WTC11 (cell line): Measurements from ENCODE around the gene SOCS1. TPM values are rescaled to one million over a fixed set of nuclear protein-coding genes. Genes with fewer than 3 reads are reported as not detected.

Source experiments
- ATAC-seq: fragments of 200-7000 bp; cut with Tn5 transposase; 2 replicates; pipeline ENCODE4 v1.10.0; 2021; ENCODE audit warnings: mild to moderate bottlenecking, moderate library complexity
- CTCF ChIA-PET: fragments of 300-600 bp; sonication (Branson Sonifier 250); formaldehyde crosslinking; loops from one replicate; lab custom pipeline; 2021; ENCODE audit warnings: antibody characterized with exemption; lab: Charles Lee
- POLR2A ChIA-PET: fragments of 350-600 bp; sonication (Branson Sonifier 250); formaldehyde crosslinking; loops from one replicate; lab custom pipeline; 2021; ENCODE audit warnings: antibody characterized with exemption; lab: Charles Lee
- DNase-seq: peaks from one replicate; pipeline ENCODE4 v3.0.0; 2021; ENCODE audit warnings: low spot score
- H3K27ac Mint-ChIP-seq: 2 replicates; pipeline ENCODE4 v1.8.0; 2021; ENCODE audit warnings: mixed read lengths
- H3K27me3 Mint-ChIP-seq: 2 replicates; pipeline ENCODE4 v1.8.0; 2021; ENCODE audit warnings: low read depth, mild to moderate bottlenecking, moderate library complexity, mixed read lengths
- H3K36me3 Mint-ChIP-seq: 2 replicates; pipeline ENCODE4 v1.8.0; 2021; ENCODE audit warnings: mixed read lengths
- H3K4me1 Mint-ChIP-seq: 2 replicates; pipeline ENCODE4 v1.8.0; 2022; ENCODE audit warnings: mixed read lengths
- H3K4me3 Mint-ChIP-seq: 2 replicates; pipeline ENCODE4 v1.8.0; 2021; ENCODE audit warnings: mild to moderate bottlenecking, moderate library complexity, mixed read lengths
- H3K9me3 Mint-ChIP-seq: 2 replicates; pipeline ENCODE4 v1.8.0; 2021; ENCODE audit warnings: mixed read lengths
- ELF4 ChIP-seq: sonication (generic); formaldehyde crosslinking; IDR thresholded peaks from 2 replicates; pipeline ENCODE4 v1.8.1; 2022; ENCODE audit warnings: low read depth, mild to moderate bottlenecking, moderate library complexity, missing genetic modification reagents
- GRHL2 ChIP-seq: fragments of 250-450 bp; sonication (Bioruptor Pico); IDR thresholded peaks from 2 replicates; pipeline ENCODE4 v1.8.0; 2022; ENCODE audit warnings: mild to moderate bottlenecking, moderate library complexity; ENCODE audit not compliant: insufficient replicate concordance, severe bottlenecking
- MYBL2 ChIP-seq: sonication (generic); formaldehyde crosslinking; IDR thresholded peaks from 2 replicates; pipeline ENCODE4 v1.8.1; 2023; ENCODE audit warnings: mild to moderate bottlenecking, moderate library complexity, missing genetic modification reagents
- NR3C1 ChIP-seq: sonication (generic); formaldehyde crosslinking; conservative IDR thresholded peaks from 2 replicates; pipeline ENCODE4 v1.8.1; 2023; ENCODE audit warnings: low read depth, mild to moderate bottlenecking, missing genetic modification reagents
- TP53 ChIP-seq: sonication (generic); formaldehyde crosslinking; IDR thresholded peaks from 2 replicates; pipeline ENCODE4 v1.8.1; 2023; ENCODE audit warnings: mild to moderate bottlenecking, missing genetic modification reagents
- total RNA-seq: library from RNA; stranded (reverse); gene quantifications from 3 replicates; pipeline ENCODE4 v1.2.3, GENCODE V29; 2021
- TF ChIP-seq, protein P1 (sequence below): sonication (generic); formaldehyde crosslinking; IDR thresholded peaks from 2 replicates; pipeline ENCODE4 v1.8.1; 2022; ENCODE audit warnings: mild to moderate bottlenecking, missing genetic modification reagents, moderate library complexity, borderline replicate concordance
- TF ChIP-seq, protein P2 (sequence below): sonication (generic); formaldehyde crosslinking; IDR thresholded peaks from 2 replicates; pipeline ENCODE4 v1.8.1; 2023; ENCODE audit warnings: mild to moderate bottlenecking, missing genetic modification reagents, moderate library complexity
- TF ChIP-seq, protein P3 (sequence below): fragments of 200-600 bp; IDR thresholded peaks from 2 replicates; pipeline ENCODE4 v1.8.0; 2022; ENCODE audit warnings: antibody characterized with exemption
- TF ChIP-seq, protein P4 (sequence below): fragments of 250-450 bp; sonication (Bioruptor Pico); IDR thresholded peaks from 2 replicates; pipeline ENCODE4 v1.9.0; 2021; ENCODE audit warnings: mild to moderate bottlenecking
- TF ChIP-seq, protein P5 (sequence below): sonication (generic); formaldehyde crosslinking; IDR thresholded peaks from 2 replicates; pipeline ENCODE4 v1.8.0; 2023; ENCODE audit warnings: missing genetic modification reagents
- TF ChIP-seq, protein P6 (sequence below): sonication (generic); formaldehyde crosslinking; IDR thresholded peaks from 2 replicates; pipeline ENCODE4 v1.8.0; 2022; ENCODE audit warnings: missing genetic modification reagents
- TF ChIP-seq, protein P7 (sequence below): fragments of 250-450 bp; sonication (Bioruptor Pico); IDR thresholded peaks from 2 replicates; pipeline ENCODE4 v1.9.0; 2021; ENCODE audit warnings: mild to moderate bottlenecking, borderline replicate concordance

Gene SOCS1
- total RNA-seq, 1 experiment from 2014 or later = 62.3 TPM

DNA sequence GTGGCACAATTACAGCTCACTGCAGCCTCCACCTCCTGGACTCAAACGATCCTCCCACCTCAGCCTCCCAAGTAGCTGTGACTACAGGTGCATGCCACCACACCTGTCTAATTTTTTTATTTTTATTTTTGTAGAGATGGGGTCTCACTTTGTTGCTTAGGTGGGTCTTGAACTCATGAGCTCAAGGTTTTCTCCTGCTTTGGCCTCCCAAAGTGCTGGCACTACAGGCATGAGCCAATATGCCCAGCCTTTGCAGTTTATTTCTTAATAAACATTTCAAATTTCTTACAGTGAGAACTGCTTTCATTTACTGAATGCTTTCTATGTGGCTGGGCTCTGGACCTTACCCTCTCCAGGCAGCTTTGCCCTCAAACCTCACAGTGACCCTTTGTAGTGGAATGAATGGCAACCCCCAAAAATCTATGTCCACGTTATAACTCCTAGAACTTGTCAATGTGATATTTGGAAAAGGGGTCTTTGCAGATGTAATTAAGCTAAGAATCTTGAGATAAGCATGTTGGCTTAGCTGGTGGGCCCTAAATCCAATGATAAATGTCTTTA, 14.7 kb upstream of the SOCS1 start (continued):
- TF ChIP-seq, protein P1, sequence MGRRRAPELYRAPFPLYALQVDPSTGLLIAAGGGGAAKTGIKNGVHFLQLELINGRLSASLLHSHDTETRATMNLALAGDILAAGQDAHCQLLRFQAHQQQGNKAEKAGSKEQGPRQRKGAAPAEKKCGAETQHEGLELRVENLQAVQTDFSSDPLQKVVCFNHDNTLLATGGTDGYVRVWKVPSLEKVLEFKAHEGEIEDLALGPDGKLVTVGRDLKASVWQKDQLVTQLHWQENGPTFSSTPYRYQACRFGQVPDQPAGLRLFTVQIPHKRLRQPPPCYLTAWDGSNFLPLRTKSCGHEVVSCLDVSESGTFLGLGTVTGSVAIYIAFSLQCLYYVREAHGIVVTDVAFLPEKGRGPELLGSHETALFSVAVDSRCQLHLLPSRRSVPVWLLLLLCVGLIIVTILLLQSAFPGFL (CRISPR knock-in tag) = no peak
- TF ChIP-seq, protein P2, sequence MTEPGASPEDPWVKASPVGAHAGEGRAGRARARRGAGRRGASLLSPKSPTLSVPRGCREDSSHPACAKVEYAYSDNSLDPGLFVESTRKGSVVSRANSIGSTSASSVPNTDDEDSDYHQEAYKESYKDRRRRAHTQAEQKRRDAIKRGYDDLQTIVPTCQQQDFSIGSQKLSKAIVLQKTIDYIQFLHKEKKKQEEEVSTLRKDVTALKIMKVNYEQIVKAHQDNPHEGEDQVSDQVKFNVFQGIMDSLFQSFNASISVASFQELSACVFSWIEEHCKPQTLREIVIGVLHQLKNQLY = no peak
- TF ChIP-seq, protein P3, sequence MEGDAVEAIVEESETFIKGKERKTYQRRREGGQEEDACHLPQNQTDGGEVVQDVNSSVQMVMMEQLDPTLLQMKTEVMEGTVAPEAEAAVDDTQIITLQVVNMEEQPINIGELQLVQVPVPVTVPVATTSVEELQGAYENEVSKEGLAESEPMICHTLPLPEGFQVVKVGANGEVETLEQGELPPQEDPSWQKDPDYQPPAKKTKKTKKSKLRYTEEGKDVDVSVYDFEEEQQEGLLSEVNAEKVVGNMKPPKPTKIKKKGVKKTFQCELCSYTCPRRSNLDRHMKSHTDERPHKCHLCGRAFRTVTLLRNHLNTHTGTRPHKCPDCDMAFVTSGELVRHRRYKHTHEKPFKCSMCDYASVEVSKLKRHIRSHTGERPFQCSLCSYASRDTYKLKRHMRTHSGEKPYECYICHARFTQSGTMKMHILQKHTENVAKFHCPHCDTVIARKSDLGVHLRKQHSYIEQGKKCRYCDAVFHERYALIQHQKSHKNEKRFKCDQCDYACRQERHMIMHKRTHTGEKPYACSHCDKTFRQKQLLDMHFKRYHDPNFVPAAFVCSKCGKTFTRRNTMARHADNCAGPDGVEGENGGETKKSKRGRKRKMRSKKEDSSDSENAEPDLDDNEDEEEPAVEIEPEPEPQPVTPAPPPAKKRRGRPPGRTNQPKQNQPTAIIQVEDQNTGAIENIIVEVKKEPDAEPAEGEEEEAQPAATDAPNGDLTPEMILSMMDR = no peak
- TF ChIP-seq TP53 (CRISPR knock-in tag) (no peak), NR3C1 (CRISPR knock-in tag) (no peak)

DNA sequence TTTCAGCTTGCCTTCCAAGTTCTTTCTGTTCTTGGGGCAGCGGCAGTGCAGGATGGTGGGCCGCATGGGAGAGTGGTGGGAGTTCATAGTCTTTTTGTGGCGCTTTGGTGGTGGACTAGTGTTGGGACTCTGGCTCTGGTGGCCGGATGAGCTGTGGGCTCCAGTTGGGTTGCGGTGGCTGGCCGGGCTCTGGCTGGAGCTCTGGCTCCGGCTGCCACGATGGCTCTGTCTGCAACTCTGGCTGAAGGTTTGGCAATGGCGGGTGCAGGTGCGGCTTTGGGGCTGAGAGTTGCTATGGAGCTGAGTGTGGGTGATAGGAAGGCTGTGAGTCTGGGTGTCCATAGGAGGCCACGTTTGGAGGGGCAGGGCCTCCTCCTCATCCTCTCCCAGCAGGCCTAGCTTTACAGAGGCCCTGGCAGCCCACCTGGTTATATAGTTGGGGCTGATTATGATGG, 12.9 kb upstream of the SOCS1 start, which contains the start of gene TNP2:
TNP2 (minus strand) TSS at position 405 of the 455 bp plus-strand sequence; CDS start at position 342, 63 bp downstream.
- H3K9me3 Mint-ChIP-seq = no peaks in the 10 kb centered on the region
- peaks cover 7% of the 10 kb centered on the region for H3K4me1 Mint-ChIP-seq
- no peaks in the 10 kb centered on the region; the same call in 1 of the 2 replicates for H3K27me3 Mint-ChIP-seq
- H3K27ac Mint-ChIP-seq = no peak within 1 kb of the TSS
- no peak for DNase-seq
- POLR2A ChIA-PET = interaction anchor here (0.6 to 1.8 kb wide), 2 partner anchors 13 to 15 kb away, joined by 4 to 5 read pairs; partner anchors contain the start of gene SOCS1
- no peak for TF ChIP-seq MYBL2 (CRISPR knock-in tag)
- TF ChIP-seq ELF4 (CRISPR knock-in tag) = no peak
- TF ChIP-seq, protein P4, sequence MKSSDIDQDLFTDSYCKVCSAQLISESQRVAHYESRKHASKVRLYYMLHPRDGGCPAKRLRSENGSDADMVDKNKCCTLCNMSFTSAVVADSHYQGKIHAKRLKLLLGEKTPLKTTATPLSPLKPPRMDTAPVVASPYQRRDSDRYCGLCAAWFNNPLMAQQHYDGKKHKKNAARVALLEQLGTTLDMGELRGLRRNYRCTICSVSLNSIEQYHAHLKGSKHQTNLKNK (CRISPR knock-in tag) = no peak
- TF ChIP-seq, protein P5, sequence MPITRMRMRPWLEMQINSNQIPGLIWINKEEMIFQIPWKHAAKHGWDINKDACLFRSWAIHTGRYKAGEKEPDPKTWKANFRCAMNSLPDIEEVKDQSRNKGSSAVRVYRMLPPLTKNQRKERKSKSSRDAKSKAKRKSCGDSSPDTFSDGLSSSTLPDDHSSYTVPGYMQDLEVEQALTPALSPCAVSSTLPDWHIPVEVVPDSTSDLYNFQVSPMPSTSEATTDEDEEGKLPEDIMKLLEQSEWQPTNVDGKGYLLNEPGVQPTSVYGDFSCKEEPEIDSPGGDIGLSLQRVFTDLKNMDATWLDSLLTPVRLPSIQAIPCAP = no peak
- TF ChIP-seq, all 79 proteins: peak for 0
- ATAC-seq = no peak
- CTCF ChIA-PET = interaction anchor here (0.8 to 1.8 kb wide), 5 partner anchors 11 to 103 kb away, joined by 3 to 7 read pairs (median 3); no protein-coding TSS in a partner anchor
- Mint-ChIP-seq H3K4me3 (no peak within 1 kb of the TSS), H3K36me3 (no peaks in the 10 kb centered on the region)

DNA sequence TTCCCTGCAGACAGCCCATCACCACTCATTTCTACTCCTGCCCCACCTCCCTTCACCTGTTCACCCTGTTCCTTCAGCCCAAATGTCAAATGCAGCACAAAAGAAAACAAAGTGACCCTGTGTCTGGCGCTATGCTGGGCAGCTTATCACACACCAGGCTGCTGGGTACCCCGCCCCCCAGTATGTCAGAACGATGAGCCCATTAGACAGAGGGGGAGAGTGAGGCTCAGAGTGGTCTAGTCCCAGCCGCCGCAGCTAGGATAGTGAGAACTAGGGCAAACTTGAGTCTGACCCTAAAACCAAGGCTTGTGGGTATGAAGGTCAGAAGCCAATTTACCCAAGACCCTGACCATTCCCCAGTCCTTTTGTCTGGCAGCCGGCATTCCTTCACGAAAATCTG, 9.1 kb upstream of the SOCS1 start:
- H3K27me3 Mint-ChIP-seq = no peaks in the 10 kb centered on the region
- CTCF ChIA-PET = no interaction called here
- peaks cover 9% of the 10 kb centered on the region for H3K4me1 Mint-ChIP-seq
- no peak for DNase-seq
- H3K36me3 Mint-ChIP-seq = no peaks in the 10 kb centered on the region
- no peaks in the 10 kb centered on the region for H3K9me3 Mint-ChIP-seq
- H3K27ac Mint-ChIP-seq = no peak overlapping the region
- POLR2A ChIA-PET = no interaction called here
- ATAC-seq = no peak
- no peak overlapping the region for H3K4me3 Mint-ChIP-seq
- TF ChIP-seq, protein P6, sequence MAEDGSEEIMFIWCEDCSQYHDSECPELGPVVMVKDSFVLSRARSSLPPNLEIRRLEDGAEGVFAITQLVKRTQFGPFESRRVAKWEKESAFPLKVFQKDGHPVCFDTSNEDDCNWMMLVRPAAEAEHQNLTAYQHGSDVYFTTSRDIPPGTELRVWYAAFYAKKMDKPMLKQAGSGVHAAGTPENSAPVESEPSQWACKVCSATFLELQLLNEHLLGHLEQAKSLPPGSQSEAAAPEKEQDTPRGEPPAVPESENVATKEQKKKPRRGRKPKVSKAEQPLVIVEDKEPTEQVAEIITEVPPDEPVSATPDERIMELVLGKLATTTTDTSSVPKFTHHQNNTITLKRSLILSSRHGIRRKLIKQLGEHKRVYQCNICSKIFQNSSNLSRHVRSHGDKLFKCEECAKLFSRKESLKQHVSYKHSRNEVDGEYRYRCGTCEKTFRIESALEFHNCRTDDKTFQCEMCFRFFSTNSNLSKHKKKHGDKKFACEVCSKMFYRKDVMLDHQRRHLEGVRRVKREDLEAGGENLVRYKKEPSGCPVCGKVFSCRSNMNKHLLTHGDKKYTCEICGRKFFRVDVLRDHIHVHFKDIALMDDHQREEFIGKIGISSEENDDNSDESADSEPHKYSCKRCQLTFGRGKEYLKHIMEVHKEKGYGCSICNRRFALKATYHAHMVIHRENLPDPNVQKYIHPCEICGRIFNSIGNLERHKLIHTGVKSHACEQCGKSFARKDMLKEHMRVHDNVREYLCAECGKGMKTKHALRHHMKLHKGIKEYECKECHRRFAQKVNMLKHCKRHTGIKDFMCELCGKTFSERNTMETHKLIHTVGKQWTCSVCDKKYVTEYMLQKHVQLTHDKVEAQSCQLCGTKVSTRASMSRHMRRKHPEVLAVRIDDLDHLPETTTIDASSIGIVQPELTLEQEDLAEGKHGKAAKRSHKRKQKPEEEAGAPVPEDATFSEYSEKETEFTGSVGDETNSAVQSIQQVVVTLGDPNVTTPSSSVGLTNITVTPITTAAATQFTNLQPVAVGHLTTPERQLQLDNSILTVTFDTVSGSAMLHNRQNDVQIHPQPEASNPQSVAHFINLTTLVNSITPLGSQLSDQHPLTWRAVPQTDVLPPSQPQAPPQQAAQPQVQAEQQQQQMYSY = no peak
- TF ChIP-seq, protein P5 = no peak
- TF ChIP-seq, protein P4 (CRISPR knock-in tag) = no peak
- no peak for TF ChIP-seq GRHL2
- TF ChIP-seq, protein P7, sequence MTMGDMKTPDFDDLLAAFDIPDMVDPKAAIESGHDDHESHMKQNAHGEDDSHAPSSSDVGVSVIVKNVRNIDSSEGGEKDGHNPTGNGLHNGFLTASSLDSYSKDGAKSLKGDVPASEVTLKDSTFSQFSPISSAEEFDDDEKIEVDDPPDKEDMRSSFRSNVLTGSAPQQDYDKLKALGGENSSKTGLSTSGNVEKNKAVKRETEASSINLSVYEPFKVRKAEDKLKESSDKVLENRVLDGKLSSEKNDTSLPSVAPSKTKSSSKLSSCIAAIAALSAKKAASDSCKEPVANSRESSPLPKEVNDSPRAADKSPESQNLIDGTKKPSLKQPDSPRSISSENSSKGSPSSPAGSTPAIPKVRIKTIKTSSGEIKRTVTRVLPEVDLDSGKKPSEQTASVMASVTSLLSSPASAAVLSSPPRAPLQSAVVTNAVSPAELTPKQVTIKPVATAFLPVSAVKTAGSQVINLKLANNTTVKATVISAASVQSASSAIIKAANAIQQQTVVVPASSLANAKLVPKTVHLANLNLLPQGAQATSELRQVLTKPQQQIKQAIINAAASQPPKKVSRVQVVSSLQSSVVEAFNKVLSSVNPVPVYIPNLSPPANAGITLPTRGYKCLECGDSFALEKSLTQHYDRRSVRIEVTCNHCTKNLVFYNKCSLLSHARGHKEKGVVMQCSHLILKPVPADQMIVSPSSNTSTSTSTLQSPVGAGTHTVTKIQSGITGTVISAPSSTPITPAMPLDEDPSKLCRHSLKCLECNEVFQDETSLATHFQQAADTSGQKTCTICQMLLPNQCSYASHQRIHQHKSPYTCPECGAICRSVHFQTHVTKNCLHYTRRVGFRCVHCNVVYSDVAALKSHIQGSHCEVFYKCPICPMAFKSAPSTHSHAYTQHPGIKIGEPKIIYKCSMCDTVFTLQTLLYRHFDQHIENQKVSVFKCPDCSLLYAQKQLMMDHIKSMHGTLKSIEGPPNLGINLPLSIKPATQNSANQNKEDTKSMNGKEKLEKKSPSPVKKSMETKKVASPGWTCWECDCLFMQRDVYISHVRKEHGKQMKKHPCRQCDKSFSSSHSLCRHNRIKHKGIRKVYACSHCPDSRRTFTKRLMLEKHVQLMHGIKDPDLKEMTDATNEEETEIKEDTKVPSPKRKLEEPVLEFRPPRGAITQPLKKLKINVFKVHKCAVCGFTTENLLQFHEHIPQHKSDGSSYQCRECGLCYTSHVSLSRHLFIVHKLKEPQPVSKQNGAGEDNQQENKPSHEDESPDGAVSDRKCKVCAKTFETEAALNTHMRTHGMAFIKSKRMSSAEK (CRISPR knock-in tag) = no peak
